GOT3 (cell line): ENCODE measurements around the gene SPATC1L.
"Not testable (repeated sequence)": the region's sequence is repeated elsewhere in the genome, so short reads cannot be mapped to it uniquely, and the experiment has no call there.

Experiments used
- DNase-seq: peaks from one replicate; lab custom pipeline; 2025; ENCODE audit warnings: mixed read lengths; lab: John Stamatoyannopoulos, UW

SPATC1L gene

DNA sequence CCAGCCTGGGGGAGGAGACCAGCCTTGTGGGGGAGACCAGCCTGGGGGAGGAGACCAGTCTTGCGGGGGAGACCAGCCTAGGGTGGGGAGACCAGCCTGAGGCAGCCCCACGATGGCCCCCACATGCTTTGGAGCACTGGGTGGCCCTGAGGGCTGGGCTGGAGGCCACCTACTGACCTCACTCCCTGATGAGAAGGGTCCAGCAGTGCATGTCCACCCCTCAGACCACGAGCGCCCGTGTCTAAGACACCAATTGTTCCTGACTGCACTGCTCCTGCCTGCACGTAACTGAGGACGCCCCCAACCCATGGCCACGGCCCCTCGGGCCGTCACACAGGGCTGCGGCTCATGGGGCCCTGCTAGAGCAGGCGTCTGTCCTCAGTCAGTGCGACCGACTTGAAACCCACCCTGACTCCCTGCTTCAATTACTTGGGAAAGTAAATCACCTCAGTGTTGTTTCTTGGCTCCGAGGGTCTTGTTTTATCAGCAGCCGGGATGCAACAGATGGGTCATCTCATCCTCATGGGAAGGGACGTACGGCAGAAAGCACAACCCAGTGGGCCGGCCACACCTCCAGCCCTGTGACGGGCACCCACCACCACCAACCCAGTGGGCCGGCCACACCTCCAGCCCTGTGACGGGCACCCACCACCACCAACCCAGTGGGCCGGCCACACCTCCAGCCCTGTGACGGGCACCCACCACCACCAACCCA lies at the start of gene SPATC1L:
SPATC1L (minus strand) TSS at position 550 of the 715 bp plus-strand sequence. CDS start 1,643 bp downstream, outside the sequence.
- no peak for DNase-seq

DNA sequence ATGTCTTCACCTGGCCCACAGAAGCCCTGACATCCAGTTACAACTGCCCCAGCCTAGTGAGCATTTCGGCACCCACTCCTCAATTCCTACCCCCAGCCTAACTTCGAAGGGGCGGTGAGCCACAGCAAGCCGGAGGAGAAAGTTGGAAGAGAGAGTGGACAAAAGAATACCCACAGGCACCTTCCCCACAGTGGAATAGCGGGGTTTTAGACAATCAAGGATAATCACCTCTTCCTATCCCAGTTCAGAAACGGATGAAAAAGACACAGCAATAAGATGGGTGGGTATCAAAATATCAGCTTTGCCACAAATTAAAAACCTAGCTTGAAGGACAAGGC lies 45.6 kb upstream of the SPATC1L start:
- no peak for DNase-seq

GRCh38 chr21:46229133-46229922 lies 45.1 kb upstream of the SPATC1L start:
- DNase-seq: no peak

- DNase-seq: peak; percentile 90
Measured at GRCh38 chr21:46228345-46229051, 44.2 kb upstream of the SPATC1L start, which contains the start of gene LSS. TSS of gene LSS (minus strand) at chr21:46228774. CDS start at chr21:46228745, 29 bp downstream.

- no peak for DNase-seq
Measured at GRCh38 chr21:46227811-46228344, 43.6 kb upstream of the SPATC1L start.

DNA sequence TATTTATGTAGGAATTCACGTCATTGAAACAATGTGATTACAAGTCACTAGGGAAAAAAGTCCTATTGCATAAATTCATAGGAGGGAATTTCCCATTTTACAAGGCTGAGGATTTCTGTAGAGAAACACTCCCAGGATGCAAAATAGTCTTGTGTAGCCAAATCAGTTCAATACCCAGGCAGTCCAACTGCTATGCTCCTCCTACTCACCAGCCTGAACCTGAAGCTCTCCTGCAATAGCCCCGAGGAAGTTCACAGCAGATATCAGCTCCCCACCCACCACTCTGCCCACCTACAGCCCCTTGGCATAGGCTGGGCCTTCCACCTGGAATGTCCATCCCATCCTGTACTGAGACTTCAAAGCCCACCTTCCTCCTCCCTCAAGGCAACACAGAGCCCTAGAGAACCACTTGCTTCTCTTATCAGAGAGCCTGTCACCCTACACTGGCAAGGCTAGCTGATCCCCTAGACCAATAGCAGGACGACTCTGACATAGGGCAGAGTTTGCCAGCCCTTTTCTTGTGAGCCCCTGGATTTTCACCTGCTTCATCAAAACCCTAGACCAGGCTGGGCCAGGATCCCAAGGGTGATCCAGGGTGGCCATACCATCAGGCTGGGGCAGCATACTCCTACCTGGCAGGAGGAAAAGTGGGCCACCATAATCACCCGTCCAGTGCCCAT lies 42.8 kb upstream of the SPATC1L start:
- no peak for DNase-seq

GRCh38 chr21:46226146-46226545 lies 41.9 kb upstream of the SPATC1L start:
- no peak for DNase-seq

DNA sequence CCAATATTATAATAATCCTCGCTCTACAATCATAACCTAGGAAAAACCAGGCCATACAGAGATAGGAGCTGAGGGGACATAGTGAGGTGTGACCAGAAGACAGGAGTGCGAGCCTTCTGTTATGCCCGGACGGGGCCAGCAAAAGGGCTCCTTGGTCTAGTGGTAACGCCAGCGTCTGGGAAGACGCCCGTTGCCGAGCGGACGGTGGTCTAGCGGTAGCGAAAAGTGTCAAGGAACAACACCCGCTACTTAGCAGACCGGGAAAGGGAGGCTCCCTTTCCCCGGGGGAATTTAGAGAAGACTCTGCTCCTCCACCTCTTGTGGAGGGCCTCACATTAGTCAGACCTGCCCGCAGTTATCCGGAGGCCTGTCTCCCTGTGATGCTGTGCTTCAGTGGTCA lies 39.4 kb upstream of the SPATC1L start:
- not testable (repeated sequence) for DNase-seq

DNA sequence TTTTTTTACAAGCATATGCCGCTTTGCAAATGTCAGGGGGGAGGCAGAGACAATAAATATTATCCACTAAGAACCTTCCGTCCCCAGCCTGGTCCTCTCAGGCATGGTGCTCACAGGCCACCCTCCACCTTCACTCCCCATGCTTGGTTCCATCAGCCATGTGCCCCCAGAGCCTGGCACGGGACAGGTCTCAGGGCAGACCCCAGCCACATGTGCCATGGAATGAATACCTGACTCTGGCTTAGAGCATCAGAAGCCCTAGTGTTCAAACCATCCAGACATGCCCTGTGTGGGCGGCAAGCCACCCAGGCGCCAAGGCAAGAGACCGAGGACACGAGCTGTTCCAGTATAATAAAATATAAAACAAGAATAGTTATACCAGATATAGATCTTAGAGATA lies 39.0 kb upstream of the SPATC1L start:
- DNase-seq: no peak

DNA sequence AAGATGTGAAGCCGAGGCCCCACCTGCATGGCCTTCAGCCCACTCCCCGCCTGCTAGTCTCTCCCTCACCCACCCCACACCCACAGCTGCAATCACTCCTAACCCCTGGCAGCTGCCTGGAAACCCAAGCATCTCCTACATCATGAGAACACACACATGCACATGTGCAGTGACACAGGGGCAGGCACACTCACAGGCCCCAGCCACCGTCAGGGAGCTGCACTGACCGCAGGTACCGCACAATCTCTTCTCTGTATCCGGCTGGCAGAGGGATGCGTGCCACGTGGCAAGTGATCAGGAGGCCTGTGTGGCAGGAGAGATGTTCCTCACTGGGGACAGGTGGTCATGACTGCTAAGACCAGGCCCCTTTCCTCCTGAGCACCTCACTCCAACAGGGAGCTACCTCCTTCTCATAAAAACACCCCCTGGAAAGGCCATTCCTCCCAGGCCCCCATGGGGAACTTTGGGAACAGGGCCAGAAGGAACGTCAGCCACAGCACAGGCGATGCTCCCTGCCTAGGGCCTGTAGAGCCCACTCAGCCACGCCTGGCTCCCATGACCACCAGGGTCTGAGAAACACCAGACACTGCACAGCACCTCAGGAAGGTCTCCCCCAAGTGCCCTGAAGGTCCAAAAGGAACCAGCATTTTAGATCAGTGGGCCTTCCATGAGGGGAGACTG lies 38.3 kb upstream of the SPATC1L start:
- DNase-seq: no peak

GRCh38 chr21:46221664-46222435 lies 37.6 kb upstream of the SPATC1L start:
- DNase-seq: no peak

DNA sequence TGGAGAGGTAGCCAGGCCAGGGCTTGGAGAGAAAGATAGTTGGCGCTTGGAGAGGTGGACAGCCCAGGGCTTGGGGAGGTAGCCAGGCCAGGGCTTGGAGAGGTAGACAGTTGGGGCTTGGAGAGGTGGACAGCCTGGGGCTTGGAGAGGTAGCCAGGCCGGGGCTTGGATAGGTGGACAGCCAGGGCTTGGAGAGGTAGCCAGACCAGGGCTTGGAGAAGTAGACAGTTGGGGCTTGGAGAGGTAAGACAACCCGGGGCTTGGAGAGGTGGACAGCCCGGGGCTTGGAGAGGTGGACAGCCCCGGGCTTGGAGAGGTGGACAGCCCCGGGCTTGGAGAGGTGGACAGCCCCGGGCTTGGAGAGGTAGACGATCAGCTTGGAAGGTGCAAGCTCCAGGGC lies 36.6 kb upstream of the SPATC1L start:
- no peak for DNase-seq

DNA sequence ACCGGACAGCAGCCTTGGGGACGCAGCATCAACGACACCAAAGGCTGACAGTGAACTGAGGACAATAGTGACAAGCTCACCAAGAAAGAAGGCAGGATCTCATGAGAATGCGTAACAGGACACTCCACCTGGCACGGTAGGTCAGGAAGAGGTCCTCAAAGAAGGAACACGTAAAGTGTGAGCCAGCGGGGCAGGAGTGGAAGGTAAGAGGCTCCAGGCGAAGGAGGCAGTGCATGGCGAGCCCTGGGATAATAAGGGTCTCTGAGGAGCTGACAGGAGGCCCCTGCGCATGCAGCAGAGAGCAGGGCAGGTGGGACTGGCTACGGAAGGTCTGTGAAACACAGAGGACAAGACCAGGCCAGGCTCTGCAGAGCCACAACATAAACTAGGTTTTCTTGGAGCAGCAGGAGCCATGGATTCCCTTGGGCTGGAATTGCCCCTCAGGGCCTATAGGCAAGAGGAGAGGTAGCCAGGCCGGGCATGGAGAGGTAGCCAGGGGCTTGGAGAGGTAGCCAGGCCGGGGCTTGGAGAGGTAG lies 36.1 kb upstream of the SPATC1L start:
- no peak for DNase-seq

DNA sequence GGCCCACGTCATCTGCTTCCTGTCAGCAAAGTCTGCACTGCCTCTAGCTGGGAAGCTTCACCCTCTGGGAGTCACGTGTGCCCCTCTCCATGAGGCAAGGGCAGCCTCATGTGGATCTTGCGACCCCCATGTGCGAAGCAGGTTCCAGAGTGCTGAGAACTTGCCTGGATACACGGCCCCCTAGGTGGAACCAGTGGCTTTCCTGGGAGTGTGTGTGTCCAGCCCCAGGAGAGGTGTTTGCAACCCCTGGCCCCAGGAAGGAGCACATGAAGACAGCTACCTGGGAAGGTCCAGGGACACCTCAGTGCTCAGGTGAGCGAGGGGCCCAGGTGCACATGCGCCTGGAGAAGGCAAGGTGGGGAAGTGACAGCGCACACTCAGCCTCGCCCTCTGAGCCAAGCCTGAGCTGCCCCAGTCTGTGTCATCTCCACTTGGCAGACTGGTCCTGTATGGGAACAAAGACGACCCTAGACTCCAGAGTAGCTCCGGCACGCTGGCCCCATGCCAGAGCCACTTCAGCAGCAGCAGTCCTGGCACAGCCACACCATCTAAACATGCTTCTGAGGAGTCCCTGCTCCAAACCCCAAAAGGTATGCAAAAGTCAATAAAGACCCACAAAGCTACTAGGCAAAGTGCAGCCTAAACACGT lies 35.5 kb upstream of the SPATC1L start:
- no peak for DNase-seq

GRCh38 chr21:46218906-46219590 lies 34.8 kb upstream of the SPATC1L start:
- no peak for DNase-seq

- no peak for DNase-seq
Measured at GRCh38 chr21:46217511-46218196, 33.4 kb upstream of the SPATC1L start.

- DNase-seq: no peak
Measured at GRCh38 chr21:46216132-46216747, 32.0 kb upstream of the SPATC1L start.
